NT2/D1 (cell line): ENCODE results near the gene CEP164.

Experiments used
- YY1 ChIP-seq: IDR thresholded peaks from 2 replicates; pipeline ENCODE4 v1.6.1; 2011; ENCODE audit not compliant: insufficient read length, insufficient read depth
- ZNF274 ChIP-seq: IDR thresholded peaks from 2 replicates; pipeline ENCODE4 v1.6.1; 2011; ENCODE audit warnings: mild to moderate bottlenecking, low read depth, low read length

DNA sequence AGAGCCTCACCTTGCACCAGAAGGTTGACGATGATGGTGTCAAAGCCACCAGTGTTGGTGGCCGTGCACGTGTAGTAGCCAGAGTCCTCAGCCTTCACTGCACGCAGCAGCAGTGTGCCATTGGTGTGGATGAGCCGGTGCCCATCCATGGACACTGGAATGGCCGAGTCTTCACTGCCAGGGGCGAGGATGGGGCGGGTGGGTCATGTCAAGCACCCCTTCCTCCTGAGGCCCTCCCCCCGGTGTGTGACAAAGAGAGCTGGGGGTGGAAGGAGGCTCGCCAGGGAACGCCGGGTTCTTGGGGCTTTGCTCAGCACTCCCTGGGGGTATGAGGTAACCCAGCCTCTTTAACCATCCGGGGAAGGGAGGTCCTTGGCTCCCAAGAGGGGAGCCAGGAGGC lies 111.6 kb downstream of the CEP164 start:
- TF ChIP-seq YY1 (no peak), ZNF274 (no peak)
